Measurements from ENCODE around the gene PTPA. TPM values are rescaled to one million over a fixed set of nuclear protein-coding genes. Genes with fewer than 3 reads are reported as not detected.
"Not testable (repeated sequence)": the region's sequence is repeated elsewhere in the genome, so short reads cannot be mapped to it uniquely, and the experiment has no call there.

Gene PTPA
- total RNA-seq, 3 donors from 2014 or later (not counting 1 experiment from before 2014, with no cell fraction given): 63.2 to 69.4 (median 64.9) TPM

DNA sequence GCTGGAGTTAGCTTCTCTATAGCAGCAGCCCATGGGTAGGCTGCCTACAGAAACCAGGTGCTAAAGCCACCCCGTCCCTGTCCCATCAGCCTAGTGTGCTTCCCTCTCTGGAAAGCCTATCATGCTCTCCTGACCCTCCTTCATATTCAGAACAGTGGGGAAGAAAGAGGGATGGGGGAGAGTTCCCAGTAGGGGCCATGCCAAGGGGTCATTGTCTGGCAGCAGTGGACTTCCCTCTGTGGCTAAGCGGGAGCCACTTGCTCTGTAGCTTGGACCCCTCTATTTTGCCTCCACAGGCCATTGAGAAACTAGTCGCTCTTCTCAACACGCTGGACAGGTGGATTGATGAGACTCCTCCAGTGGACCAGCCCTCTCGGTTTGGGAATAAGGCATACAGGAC is 17.5 kb downstream of the PTPA start:
- Histone ChIP-seq H3K27me3 (ENCODE audit: control insufficient read depth, insufficient read depth, low read length) (no peaks in the 10 kb centered on the region), H3K27ac (ENCODE audit: low read length) (no peak overlapping the region), H3K4me3 (ENCODE audit: low read length) (no peak overlapping the region), H3K36me3 (ENCODE audit: control insufficient read depth, insufficient read depth, low read length) (peaks cover 42% of the 10 kb centered on the region), H3K9me3 (ENCODE audit: control insufficient read depth, insufficient read depth, low read length) (no peaks in the 10 kb centered on the region), H3K4me1 (ENCODE audit: control insufficient read depth, insufficient read depth, low read length) (peaks cover 8% of the 10 kb centered on the region)
- Mint-ChIP-seq H3K9me3 (no peaks in the 10 kb centered on the region), H3K36me3 (peaks cover 13% of the 10 kb centered on the region), H3K4me1 (peaks cover 5 to 7% of the 10 kb centered on the region in 2 donors), H3K27me3 (ENCODE audit: low read depth in 2 of 2) (no peaks in the 10 kb centered on the region), H3K4me3 (no peak overlapping the region), H3K27ac (no peak overlapping the region)
- DNase-seq (no peak), ATAC-seq (no peak)
- WGBS (ENCODE audit: insufficient coverage): 97% methylated on average over 5 of the region's 5 CpGs
- intact Hi-C loops (cut with micrococcal nuclease): no loop called here
- TF ChIP-seq CTCF (IDR thresholded peaks at IDR 0.05): no peak

DNA sequence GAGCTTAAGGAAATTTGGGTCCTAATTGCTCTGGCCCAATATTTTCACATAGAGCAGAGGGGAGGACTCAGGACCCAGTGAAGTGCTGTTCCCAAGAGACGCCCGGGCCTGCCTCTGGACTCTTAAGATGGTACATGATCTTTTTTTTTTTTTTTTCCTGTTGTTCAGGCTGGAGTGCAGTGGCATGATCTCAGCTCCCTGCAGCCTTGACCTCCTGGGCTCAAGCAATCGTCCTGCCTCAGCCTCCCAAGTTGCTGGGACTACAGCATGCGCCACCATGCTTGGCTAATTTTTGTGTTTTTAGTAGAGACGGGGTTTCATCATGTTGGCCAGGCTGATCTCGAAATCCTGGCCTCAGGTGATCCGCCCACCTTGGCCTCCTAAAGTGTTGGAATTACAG is 19.1 kb downstream of the PTPA start:
- not testable (repeated sequence) for H3K9me3 ChIP-seq (ENCODE audit: control insufficient read depth, insufficient read depth, low read length); H3K27me3 Mint-ChIP-seq (ENCODE audit: low read depth in 2 of 2); H3K4me1 ChIP-seq (ENCODE audit: control insufficient read depth, insufficient read depth, low read length); H3K27ac Mint-ChIP-seq; H3K27me3 ChIP-seq (ENCODE audit: control insufficient read depth, insufficient read depth, low read length); DNase-seq; H3K9me3 Mint-ChIP-seq; ATAC-seq; H3K4me3 ChIP-seq (ENCODE audit: low read length); H3K4me3 Mint-ChIP-seq; H3K4me1 Mint-ChIP-seq; H3K27ac ChIP-seq (ENCODE audit: low read length)
- intact Hi-C loops (cut with micrococcal nuclease): loop anchor here (2.0 to 5.0 kb wide), 4 partner anchors 481 to 661 kb away; no protein-coding TSS in a partner anchor
- peaks cover 34% of the 10 kb centered on the region for H3K36me3 ChIP-seq (ENCODE audit: control insufficient read depth, insufficient read depth, low read length)
- peaks cover 13% of the 10 kb centered on the region for H3K36me3 Mint-ChIP-seq
- WGBS (ENCODE audit: insufficient coverage): 97% methylated on average over 7 of the region's 7 CpGs

DNA sequence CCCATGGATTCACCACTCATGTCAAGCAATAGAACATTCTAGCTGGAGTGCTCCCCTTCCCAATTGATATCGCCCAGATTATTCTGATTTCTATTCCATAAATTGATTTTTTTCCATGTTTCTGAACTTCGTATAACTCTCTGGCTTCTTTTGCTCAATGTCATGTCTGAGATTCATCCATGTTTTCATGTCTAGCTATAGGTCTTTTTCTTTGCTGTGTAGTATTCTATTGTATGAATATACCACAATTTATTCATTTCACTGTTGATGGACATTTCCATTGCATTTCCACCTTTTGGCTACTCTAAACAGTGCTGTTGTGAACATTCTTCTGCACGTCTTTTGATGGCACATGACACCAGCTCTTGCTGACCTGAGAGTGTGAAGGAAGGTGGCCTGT is 19.6 kb downstream of the PTPA start:
- no peak for TF ChIP-seq CTCF (IDR thresholded peaks at IDR 0.05)
- Histone ChIP-seq H3K4me1 (ENCODE audit: control insufficient read depth, insufficient read depth, low read length) (peaks cover 8% of the 10 kb centered on the region), H3K27me3 (ENCODE audit: control insufficient read depth, insufficient read depth, low read length) (no peaks in the 10 kb centered on the region), H3K9me3 (ENCODE audit: control insufficient read depth, insufficient read depth, low read length) (no peaks in the 10 kb centered on the region), H3K4me3 (ENCODE audit: low read length) (no peak overlapping the region), H3K36me3 (ENCODE audit: control insufficient read depth, insufficient read depth, low read length) (peaks cover 35% of the 10 kb centered on the region), H3K27ac (ENCODE audit: low read length) (no peak overlapping the region)
- H3K27ac Mint-ChIP-seq: no peak overlapping the region
- WGBS (ENCODE audit: insufficient coverage): 71% methylated on average over 3 of the region's 3 CpGs
- DNase-seq (no peak), ATAC-seq (no peak)
- H3K4me1 Mint-ChIP-seq: peaks cover 5 to 7% of the 10 kb centered on the region in 2 donors
- no peak overlapping the region for H3K4me3 Mint-ChIP-seq
- peaks cover 13% of the 10 kb centered on the region for H3K36me3 Mint-ChIP-seq
- intact Hi-C loops (cut with micrococcal nuclease): loop anchor here (1.0 to 5.0 kb wide), 5 partner anchors 480 to 660 kb away; no protein-coding TSS in a partner anchor
- no peaks in the 10 kb centered on the region for H3K27me3 Mint-ChIP-seq (ENCODE audit: low read depth in 2 of 2)
- no peaks in the 10 kb centered on the region for H3K9me3 Mint-ChIP-seq

GRCh38 chr9:129131300-129132145 is 20.3 kb downstream of the PTPA start:
- Mint-ChIP-seq H3K27me3 (ENCODE audit: low read depth in 2 of 2) (no peaks in the 10 kb centered on the region), H3K4me1 (peaks cover 5 to 7% of the 10 kb centered on the region in 2 donors), H3K9me3 (no peaks in the 10 kb centered on the region), H3K4me3 (no peak overlapping the region), H3K36me3 (peaks cover 13% of the 10 kb centered on the region), H3K27ac (no peak overlapping the region)
- H3K27me3 ChIP-seq (ENCODE audit: control insufficient read depth, insufficient read depth, low read length): no peaks in the 10 kb centered on the region
- H3K4me3 ChIP-seq (ENCODE audit: low read length): no peak overlapping the region
- WGBS (ENCODE audit: insufficient coverage): 45% methylated on average over 13 of the region's 13 CpGs
- ATAC-seq (peak; percentile 94 to 100 (median 99)), DNase-seq (peak; percentile 80 to 92)
- TF ChIP-seq CTCF (IDR thresholded peaks at IDR 0.05): peak; percentile 98
- H3K4me1 ChIP-seq (ENCODE audit: control insufficient read depth, insufficient read depth, low read length): peaks cover 8% of the 10 kb centered on the region
- intact Hi-C loops (cut with micrococcal nuclease): loop anchor here (1.0 to 5.0 kb wide), 5 partner anchors 479 to 659 kb away; no protein-coding TSS in a partner anchor
- no peak overlapping the region for H3K27ac ChIP-seq (ENCODE audit: low read length)
- peaks cover 35% of the 10 kb centered on the region for H3K36me3 ChIP-seq (ENCODE audit: control insufficient read depth, insufficient read depth, low read length)
- no peaks in the 10 kb centered on the region for H3K9me3 ChIP-seq (ENCODE audit: control insufficient read depth, insufficient read depth, low read length)

Measured in natural killer cell (primary cell).